HG03378 (cell line): ENCODE results near the gene SLC12A5.

Experiments used
- ATAC-seq: cut with Tn5 transposase; IDR thresholded peaks from one replicate; pipeline ENCODE4 v1.9.1; 2021; ENCODE audit warnings: mild to moderate bottlenecking, moderate library complexity; ENCODE audit not compliant: unreplicated experiment

The SLC12A5 gene

DNA sequence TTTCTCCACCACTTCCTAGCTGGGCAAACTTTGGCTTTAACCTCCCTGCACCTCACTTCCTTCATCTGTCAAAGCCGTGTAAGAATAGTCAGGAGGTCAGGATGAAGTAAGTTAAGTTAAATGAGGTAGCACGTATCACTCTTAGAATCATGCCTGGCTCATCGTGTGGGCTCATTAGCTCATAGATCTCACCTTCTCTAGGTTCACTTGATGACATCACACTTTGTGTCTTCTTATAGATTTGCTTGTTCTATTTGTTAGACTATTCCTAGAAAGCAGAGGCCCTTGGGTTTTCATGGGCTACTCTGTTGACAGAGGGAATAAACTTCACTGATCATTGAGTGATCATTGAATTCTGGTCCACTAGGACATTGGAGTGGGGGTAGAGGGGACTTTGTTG is 72.9 kb downstream of the SLC12A5 start:
- no peak for ATAC-seq

- ATAC-seq = no peak
Observed at GRCh38 chr20:46102940-46103339, 73.9 kb downstream of the SLC12A5 start.

GRCh38 chr20:46104262-46104661 is 75.2 kb downstream of the SLC12A5 start:
- ATAC-seq = no peak

GRCh38 chr20:46107061-46107460 is 78.0 kb downstream of the SLC12A5 start:
- ATAC-seq = no peak

DNA sequence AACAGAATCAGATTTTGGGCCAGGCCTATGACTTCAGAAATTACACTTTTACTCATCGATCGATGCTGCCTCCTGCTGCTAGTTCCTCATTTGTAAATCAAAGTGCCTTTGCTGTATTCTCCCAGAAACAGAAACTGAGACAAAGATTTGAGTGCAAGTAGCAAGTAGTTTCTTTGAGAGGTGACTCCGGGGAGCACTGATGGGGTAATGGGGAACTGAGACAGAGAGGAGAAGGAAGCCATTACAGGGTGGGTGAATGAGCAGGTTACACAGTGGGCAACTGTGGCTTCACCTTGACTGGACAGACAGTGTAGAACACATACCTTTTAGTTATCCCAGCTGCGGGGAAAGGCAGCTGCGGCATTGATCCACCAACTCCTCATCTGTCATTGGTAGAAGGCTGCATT is 79.4 kb downstream of the SLC12A5 start:
- peak; percentile 82 for ATAC-seq

DNA sequence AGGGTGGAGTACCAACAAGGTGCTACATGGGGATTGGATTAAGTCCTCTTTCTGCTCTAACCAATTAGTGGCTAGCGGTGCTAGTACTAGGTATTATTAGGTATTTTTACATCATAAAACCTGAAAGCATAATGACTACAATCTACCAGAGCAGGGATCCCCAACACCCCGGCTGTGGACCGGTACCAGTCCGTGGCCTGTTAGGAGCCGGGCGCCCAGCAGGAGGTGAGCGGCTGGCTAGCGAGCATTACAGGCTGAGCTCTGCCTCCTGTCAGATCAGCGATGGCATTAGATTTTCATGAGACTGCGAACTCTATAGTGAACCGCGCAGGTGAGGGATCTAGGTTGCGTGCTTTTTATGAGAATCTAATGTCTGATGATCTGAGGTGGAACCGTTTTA is 80.0 kb downstream of the SLC12A5 start:
- no peak for ATAC-seq
